HG02870 (cell line): Measurements from ENCODE around the gene VPS35L.

Experiments
- ATAC-seq: cut with Tn5 transposase; IDR thresholded peaks from one replicate; pipeline ENCODE4 v1.9.1; 2021; ENCODE audit warnings: mild to moderate bottlenecking, moderate library complexity; ENCODE audit not compliant: unreplicated experiment

Gene VPS35L

GRCh38 chr16:19743816-19744159, 188.3 kb downstream of the VPS35L start:
- no peak for ATAC-seq

GRCh38 chr16:19744670-19745069, 189.2 kb downstream of the VPS35L start:
- ATAC-seq = no peak

GRCh38 chr16:19745286-19746010, 189.9 kb downstream of the VPS35L start:
- ATAC-seq = no peak

- ATAC-seq = no peak
These were observed 191.1 kb downstream of the VPS35L start for GRCh38 chr16:19746561-19746960.

- no peak for ATAC-seq
These were observed 193.1 kb downstream of the VPS35L start for GRCh38 chr16:19748389-19749168.

- no peak for ATAC-seq
These were observed 194.1 kb downstream of the VPS35L start for GRCh38 chr16:19749571-19750080.
